GM04503 (cell line): Measurements from ENCODE around the gene FAM118A.
"Not testable (repeated sequence)": the region's sequence is repeated elsewhere in the genome, so short reads cannot be mapped to it uniquely, and the experiment has no call there.

Experiments
- DNase-seq: peaks from one replicate; pipeline ENCODE4 v3.0.0-alpha.2; 2012; ENCODE audit warnings: low read depth

Gene FAM118A

DNA sequence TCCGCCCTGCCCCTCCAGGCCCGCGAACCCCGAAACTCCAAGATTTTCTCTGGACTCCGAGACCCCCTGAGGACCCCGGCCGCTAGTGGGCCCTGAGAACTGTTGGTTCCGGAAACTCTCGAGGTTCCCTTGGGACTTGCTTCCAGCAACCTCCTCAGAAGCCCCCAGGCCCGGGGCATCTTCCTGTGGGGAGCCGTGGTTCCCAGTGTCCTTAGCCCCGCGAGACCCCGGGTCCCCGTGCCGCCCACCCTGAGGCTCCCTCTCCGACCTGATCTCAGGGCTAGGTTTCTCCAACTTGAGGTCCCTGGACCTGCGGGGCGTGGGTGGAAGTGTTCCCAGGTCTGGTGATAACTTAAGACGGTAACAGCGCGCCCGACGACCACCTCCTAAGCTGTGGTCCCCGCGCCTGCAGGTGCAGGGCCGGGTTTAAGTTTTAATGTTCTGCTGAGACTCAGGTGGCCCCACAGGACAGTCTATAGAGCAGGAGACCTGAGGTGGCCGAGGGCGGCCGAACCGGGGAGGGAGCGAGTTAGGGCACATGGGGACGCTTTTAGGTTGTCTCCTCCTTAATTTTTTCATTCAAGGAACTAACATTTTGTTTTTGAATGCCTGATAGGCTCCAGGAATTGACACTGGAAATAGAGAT lies 720 bp downstream of the FAM118A start:
- no peak for DNase-seq

DNA sequence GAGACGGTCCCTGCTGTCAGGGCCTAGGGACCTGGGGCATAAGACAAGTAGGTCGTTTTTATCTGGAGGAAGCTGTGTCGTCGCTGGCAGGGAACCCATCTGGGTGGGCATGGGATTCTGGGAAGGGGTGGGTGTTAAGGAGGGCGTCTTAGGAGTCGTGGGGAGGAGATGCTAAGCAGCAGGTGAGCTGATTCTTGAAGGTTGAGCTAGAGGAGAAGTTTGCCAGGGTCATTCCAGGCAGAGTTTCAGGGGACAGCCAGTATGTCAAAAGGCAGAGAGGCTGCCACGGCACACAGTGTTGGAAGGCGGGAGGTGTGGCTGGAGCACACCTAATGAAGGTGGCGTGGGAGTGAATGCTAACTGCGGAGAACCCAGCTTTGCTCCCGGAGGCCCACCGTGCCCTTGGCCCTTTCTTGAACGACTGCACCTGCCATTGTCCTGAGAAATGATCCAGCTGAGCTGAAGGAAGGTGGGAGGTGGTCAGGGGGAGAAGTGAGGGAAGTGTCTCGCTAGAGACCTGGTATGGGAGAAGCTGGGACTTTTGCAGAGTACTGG lies 1.3 kb downstream of the FAM118A start:
- DNase-seq = no peak

DNA sequence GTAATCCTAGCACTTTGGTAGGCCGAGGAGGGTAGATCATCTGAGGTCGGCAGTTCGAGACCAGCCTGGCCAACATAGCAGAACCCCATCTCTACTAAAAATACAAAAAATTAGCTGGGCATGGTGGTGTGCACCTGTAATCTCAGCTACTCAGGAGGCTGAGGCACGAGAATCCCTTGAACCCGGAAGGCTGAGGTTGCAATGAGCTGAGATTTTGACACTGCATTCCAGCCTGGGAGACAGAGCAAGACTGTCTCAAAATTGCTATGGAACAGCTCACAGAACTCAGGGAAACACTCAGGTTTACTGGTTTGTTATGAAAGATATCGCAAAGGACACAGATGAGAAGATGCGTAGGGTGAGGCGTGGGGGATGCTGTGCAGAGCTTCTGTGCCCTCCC lies 2.7 kb downstream of the FAM118A start:
- DNase-seq = no peak

DNA sequence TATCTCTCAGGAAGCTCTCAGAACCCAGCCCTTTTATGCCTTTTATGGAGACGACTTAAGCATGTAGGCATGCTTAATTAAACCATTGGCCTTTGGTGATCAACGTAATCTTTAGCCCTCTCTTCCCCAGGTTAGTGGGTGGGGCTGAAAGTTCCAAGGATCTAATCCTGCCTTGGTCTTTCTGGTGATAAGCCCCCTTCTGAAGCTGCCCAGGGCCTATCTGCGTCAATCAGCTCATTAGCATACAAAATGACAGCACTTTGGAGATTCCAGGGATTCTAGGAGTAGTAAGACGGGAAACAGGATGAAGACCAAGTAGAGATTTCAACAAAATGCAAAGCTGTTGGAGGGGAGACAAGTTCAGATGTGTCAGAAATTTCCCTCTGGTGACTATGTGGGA lies 3.1 kb downstream of the FAM118A start:
- DNase-seq = no peak

DNA sequence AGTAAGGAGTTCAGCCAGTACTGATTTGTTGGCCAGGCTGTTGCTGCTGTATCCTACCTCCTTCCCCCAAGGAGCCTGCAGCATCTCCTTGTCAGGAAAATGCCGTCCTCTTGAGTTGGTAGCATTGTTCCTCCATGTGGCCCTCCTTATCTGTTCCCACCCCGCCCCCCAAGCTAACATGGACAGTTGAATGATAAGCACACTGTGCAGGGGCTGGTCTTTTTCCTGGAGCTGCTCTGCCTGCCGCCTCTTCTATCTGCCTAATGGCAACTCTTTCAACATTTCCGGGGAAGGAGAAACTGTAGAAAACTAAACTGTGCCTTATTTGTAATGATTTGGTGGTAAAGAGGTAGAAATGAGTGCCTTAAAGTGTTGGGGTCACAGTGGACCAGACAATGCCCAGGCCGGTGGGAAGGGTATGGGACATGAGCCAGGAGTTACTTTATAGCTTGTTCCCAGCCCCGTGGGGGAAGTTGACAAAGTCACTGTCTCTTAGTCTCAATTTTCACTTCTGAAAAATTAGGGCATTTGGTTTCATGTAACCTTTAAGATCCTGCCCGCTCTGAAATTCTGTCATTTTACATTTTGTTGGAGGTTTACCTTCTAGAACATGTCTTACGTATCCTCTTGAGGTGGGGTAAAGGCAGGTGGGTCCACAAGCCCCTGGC lies 4.5 kb downstream of the FAM118A start:
- DNase-seq = no peak

DNA sequence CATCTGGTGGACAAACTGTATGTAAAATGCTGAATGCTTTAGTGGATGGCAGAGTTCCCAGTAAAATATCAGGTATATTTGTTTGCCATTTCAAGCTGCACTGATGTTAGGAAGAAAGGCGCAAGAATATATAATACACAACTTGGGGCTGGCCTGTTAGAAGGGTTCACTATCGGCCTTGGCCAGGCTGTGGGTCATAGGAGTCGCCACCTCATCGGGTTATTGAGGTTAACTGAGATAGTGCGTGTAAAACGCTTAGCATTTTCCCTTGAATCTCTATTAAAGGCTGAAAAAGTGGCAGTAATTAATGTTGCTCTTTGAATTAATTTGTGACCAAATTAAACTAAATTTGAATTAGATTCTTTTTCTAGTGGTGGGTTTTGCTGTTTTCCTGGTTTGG lies 5.1 kb downstream of the FAM118A start:
- DNase-seq = no peak

DNA sequence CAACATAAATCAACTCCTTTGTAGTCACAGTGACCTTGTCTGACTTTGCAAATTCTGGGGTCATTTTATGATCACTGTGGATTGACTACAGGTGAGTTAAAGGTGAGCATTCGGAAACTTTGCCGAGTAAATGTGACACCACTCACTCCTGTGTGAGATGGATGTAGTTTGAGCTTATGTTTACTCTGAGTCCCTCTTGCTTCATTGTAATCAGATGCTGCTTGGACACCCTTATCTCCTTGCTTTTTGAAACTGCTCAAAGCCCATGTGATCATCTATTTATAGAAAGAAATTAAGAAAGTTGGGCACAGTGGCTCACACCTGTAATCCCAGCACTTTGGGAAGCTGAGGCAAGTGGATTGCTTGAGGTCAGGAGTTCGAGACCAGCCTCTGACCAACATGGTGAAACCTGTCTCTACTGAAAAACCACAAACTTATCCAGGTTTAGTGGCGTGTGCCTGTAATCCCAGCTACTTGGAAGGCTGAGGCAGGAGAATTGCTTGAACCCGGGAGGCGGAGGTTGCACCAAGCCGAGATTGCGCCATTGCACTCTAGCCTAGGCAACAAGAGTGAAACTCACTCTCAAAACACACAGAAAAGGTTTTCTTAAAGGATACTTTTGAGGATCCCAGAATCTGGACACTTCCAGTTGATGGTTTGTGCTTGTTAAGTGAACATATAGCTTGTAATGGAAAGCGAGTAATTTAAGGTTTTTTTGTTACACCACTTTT lies 7.2 kb downstream of the FAM118A start:
- DNase-seq = no peak

DNA sequence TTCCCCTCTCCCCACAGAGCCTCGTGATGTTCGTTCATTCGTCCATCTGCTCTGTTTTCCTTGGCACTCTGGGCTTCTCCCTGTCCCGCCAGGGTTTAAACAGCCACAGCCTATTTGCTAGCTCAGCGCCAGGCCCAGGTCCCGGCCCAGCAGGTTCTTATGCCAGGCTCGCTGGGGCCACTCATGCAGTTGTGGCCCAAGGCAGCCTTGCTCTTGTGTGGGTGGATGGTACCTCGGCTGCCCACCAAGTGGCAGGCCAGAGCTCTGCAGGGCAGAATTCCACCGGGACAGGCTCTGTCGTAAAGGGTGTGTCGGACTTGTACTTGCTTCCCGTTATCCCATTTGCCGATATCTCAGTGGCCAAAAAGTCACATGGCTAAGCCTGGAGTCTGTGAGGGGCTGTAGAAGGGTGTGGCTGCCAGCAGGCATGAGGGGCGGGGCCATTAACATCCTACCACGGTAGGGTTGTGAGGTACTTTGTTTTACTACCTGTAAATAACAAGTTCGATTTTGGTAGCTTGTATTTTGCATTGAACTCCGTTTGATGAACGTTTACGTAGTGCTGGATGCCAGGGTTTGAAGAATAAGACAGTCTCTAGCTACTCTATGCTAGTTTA lies 7.9 kb downstream of the FAM118A start:
- DNase-seq = no peak

DNA sequence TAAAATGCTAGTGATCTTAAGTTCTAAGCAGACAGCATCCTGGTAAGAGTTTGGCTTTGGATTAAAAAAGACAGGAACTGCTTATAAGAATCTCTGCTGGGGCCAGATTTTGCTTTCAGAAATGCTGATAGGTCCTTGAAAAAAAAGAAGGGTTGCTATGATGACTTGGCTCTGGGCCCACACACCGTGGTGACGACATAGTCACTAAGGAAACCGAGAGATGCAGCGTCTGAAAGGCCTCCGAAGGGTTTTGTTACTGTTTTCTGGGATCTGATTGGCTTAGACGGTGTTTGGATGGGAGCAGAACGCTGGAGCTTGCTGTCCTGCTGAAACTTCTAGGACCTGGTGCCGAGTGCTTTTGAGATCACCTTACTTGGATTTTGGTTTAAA lies 8.4 kb downstream of the FAM118A start:
- peak; percentile 61 for DNase-seq

DNA sequence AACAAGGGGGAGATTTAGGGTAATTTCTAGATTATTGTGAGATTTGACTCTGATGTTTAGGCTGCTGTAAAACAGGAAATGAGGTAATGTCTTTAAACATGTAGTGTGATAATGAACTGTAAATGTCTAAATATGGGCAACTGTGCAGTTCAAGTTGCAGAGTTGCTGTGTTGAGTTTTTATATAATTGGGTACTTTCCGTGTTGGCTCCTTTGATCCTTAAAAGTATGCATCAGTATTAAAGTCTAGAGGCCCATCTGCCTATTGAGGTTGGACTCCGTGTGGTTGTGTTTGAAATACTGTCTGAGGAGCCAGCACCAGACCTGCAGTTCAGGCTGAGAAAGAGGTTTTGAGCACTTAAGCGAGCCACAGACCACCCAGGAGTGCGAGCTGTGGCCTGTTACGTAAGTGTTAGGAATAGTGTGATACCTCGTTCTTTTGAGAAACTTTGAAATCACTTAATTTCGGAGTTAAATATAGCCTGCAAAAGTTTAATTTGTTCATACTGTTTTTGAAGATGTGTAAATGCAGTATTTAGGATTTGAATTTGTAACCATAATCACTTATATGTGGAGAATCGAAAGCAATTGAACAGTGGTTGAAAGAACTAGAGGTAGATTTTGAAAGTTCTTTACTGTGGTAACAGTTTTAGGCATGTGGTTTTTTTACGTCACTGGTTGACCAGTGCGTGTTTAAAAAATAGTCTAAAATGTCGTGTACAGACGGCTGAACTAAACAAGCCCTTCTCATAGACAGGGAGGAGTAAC lies 9.0 kb downstream of the FAM118A start:
- DNase-seq = no peak

DNA sequence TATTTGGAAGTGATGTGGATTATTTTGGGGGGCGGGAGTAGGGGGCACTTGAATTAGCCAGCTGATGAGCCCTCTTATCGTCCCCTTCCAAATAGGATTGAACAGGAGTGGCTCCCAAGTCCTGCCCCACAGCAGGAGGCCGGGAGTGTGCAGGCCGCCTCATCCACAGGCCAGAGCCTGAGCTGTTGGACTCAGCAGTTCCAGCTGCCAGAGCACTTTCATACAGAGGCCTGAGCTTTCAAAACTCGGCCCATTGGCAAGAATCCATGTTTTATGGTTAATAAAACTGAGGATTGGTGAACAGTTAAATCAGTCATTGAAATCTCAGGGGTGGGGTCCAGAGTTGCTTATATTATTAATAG lies 9.6 kb downstream of the FAM118A start:
- DNase-seq = no peak

DNA sequence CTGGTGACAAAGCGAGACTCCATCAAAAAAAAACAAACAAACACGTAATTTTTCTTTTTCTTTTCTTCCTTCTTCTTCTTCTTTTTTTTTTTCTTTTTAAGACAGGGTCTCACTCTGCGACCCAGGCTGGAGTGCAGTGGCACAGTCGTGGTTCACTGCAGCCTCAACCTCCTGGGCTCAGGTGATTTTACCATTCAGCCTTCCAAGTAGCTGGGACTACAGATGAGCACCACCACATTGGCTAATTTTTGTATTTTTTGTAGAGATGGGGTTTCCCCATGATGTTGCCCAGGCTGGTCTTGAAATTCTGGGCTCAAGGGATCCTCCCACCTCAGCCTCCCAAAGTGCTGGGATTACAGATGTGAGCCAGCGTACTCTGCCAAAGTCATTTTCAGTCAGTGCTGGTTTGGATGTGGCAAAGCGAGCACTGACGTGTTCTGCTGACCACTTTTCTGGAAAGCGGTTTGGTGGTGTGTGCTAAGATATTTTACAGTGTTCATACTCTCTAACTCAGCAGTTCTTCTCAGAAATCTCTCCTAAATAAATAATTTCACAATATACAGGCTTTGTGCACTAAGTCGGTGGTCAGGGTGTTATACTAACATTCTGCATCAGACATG lies 10.7 kb downstream of the FAM118A start:
- no peak for DNase-seq

DNA sequence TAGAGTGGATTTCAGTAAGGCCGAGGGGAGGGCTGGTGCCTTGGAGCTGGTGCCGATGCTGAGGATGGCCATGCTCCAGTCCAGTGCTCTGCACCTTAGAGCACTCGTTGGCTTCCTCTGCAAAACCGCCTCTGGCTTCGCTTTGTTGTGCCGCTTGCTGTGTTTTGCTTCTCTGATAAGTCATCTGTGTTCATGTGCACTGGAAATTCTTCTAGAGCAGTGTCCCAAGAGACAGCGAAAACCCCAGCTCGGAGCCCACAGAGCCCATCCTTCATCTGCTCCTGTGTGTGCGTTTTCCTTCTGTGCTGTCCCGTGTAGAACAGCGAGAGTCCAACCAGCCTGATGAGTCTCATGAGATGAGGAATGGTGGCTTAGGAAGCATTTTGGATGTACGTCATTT lies 12.1 kb downstream of the FAM118A start:
- DNase-seq = no peak

DNA sequence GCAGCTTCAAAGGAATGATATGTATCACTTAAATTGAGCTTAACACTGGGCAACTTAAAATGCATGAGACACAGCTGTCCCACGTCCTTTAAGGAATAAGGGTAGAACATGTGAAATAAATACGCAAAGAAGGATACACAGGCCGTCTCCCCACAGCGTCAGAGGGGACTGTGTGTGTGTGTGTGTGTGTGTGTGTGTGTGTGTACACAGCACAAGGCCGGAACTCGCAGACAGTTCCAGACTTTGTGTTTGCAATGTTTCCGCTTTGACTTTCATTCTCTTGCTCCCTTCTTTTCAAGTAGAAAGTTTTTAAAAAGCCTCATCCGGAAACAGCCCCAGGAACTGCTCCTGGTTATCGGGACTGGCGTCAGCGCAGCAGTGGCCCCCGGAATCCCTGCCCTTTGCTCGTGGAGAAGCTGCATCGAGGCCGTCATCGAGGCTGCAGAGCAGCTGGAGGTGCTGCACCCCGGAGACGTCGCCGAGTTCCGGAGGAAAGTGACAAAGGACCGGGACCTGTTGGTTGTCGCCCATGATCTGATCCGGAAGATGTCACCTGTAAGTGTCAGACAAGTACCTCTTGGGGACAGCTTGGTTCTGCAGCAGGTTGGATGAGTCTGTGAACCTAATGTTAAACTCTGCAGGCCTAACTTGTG lies 13.3 kb downstream of the FAM118A start:
- DNase-seq = no peak

DNA sequence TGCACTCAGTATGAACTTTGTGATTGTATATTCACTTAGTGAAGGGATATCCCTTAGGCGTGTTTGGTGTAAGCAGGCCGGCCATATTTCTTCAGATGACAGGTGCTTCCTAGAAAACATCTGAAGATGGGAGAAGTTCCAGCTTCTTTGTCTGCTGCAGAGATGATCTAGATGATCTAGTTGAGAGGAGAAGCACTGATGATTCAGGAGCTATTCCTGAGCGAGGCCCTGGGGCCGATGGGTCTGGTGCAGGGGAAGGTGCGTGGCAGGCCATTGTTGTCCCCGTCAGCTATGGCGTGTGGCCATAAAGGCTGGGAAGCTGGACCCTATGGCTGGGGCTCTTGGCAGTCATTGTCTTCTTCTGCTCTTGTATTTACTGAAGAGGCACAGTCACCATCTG lies 14.0 kb downstream of the FAM118A start:
- no peak for DNase-seq

DNA sequence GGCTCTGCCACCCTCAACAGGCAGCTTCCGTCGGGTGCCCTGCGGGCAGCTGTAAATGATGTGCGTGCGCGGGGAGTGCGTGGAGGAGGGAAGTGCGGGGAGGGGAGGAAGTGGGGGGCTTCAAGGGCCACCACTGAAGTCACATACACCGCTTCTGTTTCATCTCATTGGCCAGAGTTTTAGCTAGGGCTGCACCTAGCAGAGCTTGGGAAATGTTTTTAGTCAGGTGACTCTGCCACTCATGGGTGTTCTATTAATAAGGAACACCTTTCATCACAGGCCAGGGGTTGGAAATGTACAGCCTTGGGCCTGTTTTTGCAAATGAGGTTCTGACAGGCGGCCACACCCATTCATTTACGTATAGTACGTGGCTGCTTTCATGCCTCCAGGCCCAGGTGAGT lies 14.6 kb downstream of the FAM118A start:
- no peak for DNase-seq

DNA sequence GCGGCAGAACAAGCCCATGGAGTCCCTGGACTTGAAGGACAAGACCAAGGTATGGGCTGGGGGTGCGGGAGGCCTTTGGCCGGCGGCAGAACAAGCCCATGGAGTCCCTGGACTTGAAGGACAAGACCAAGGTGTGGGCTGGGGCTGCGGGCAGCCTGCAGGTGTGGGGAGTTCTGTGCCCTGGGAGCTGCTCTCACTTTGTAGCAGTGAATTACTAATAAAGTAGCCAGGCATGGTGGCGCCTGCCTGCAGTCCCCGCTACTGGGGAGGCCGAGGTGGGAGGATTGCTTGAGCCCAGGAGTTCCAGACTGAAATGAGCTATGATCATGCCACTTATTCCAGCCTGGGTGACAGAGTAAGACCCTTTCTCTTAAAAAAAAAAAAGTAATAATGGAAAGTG lies 18.5 kb downstream of the FAM118A start:
- not testable (repeated sequence) for DNase-seq

DNA sequence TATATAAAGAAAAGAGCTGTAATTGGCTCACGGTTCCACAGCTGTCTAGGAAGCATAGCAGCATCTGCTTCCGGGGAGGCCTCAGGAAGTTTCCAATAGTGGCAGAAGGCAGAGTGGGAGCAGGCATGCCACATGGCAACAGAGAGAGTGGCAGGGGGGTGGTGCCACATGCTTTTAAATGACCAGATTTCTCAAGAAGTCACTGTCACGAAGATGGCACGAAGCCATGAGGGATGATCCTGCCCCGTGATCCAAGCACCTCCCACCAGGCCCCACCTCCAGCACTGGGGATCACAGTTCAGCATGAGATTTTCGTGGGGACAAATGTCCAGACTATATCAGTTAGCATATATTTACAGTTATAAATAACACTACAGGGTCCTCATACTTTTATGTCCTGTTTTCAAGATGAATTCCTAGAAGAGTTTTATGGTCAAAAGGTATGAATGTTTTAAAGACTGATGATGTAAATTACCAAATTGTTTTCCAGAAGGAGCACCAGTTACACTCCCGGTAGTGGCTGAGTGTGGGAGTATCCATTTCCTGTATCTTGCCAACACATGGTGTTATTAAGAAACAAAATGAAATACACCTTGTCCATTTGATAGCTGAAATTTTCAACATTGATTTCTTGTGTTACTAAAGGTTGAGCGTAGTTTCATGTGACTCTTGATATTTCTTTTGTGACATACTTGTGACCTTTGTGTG lies 19.2 kb downstream of the FAM118A start:
- DNase-seq = no peak

DNA sequence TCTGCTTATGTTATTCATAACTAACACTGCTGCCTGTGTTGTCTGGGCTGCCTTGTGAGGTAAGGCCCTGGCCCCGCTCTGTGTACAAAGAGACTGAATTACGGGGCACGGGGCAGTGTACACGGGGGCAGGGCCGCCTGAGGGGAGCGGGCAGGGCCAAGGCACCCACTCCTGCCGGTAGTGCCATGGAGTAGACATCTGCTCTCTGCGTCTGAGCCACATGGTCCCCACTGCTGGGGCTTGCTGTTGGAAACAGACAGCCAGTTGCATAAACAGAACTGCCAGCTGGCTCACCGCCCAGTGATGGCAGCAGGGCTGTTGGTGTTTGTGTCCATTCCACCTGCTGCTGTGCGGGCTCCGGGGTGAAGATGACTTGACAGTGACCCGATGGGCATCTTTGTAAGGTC lies 19.8 kb downstream of the FAM118A start:
- no peak for DNase-seq

DNA sequence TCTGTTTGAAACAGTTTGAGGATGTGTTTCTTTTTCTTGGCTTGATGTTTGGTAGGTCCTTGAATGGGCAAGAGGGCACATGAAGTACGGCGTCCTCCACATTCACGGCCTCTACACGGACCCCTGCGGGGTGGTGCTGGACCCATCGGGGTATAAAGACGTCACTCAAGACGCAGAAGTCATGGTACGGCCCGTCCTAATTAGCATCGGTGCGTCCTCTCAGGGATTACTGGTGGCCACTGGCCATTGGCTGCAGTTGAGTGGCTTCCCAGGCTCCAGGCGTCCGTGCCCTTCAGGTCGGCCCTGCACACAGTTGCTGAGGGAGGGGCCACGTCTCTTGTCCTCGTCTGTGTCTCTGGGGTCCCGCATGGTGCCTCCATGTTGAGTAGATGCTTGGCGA lies 20.8 kb downstream of the FAM118A start:
- DNase-seq = no peak
